ENCODE measurements around the gene NAT10. TPM values are rescaled to one million over a fixed set of nuclear protein-coding genes. Genes with fewer than 3 reads are reported as not detected.

NAT10 gene
- total and polyA plus RNA-seq, 2 experiments from 2014 or later, result 44.1 to 58.8 TPM

- Mint-ChIP-seq H3K4me3 (no peak overlapping the region), H3K27me3 (ENCODE audit: insufficient read depth, low read depth, poor library complexity) (no peaks in the 10 kb centered on the region), H3K36me3 (ENCODE audit: low read depth) (peaks cover 94% of the 10 kb centered on the region), H3K9me3 (no peaks in the 10 kb centered on the region), H3K4me1 (no peaks in the 10 kb centered on the region), H3K27ac (no peak overlapping the region)
- TF ChIP-seq, protein P1, sequence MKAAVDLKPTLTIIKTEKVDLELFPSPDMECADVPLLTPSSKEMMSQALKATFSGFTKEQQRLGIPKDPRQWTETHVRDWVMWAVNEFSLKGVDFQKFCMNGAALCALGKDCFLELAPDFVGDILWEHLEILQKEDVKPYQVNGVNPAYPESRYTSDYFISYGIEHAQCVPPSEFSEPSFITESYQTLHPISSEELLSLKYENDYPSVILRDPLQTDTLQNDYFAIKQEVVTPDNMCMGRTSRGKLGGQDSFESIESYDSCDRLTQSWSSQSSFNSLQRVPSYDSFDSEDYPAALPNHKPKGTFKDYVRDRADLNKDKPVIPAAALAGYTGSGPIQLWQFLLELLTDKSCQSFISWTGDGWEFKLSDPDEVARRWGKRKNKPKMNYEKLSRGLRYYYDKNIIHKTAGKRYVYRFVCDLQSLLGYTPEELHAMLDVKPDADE (IDR thresholded peaks at IDR 0.05), result no peak
- TF ChIP-seq EZH2 (IDR thresholded peaks at IDR 0.05; ENCODE audit: low read depth, unreplicated experiment), result no peak
- TF ChIP-seq CTCF (conservative IDR thresholded peaks at IDR 0.05; ENCODE audit: low read depth in 2 of 2), result no peak
- TF ChIP-seq ZNF331 (CRISPR knock-in tag; IDR thresholded peaks at IDR 0.05; ENCODE audit: low read depth), result no peak
- no peak for TF ChIP-seq POLR2AphosphoS5 (IDR thresholded peaks at IDR 0.05; ENCODE audit: low read depth)
- TF ChIP-seq STAT1 (IDR thresholded peaks at IDR 0.05; ENCODE audit: unreplicated experiment), result no peak
- TF ChIP-seq CREB1 (CRISPR knock-in tag; IDR thresholded peaks at IDR 0.05; ENCODE audit: low read depth), result no peak
- no peak for TF ChIP-seq EZH2phosphoT487 (IDR thresholded peaks at IDR 0.05; ENCODE audit: unreplicated experiment)
- TF ChIP-seq, protein P2, sequence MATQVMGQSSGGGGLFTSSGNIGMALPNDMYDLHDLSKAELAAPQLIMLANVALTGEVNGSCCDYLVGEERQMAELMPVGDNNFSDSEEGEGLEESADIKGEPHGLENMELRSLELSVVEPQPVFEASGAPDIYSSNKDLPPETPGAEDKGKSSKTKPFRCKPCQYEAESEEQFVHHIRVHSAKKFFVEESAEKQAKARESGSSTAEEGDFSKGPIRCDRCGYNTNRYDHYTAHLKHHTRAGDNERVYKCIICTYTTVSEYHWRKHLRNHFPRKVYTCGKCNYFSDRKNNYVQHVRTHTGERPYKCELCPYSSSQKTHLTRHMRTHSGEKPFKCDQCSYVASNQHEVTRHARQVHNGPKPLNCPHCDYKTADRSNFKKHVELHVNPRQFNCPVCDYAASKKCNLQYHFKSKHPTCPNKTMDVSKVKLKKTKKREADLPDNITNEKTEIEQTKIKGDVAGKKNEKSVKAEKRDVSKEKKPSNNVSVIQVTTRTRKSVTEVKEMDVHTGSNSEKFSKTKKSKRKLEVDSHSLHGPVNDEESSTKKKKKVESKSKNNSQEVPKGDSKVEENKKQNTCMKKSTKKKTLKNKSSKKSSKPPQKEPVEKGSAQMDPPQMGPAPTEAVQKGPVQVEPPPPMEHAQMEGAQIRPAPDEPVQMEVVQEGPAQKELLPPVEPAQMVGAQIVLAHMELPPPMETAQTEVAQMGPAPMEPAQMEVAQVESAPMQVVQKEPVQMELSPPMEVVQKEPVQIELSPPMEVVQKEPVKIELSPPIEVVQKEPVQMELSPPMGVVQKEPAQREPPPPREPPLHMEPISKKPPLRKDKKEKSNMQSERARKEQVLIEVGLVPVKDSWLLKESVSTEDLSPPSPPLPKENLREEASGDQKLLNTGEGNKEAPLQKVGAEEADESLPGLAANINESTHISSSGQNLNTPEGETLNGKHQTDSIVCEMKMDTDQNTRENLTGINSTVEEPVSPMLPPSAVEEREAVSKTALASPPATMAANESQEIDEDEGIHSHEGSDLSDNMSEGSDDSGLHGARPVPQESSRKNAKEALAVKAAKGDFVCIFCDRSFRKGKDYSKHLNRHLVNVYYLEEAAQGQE (IDR thresholded peaks at IDR 0.05; ENCODE audit: unreplicated experiment), result no peak
- no peak for TF ChIP-seq ZNF114 (CRISPR knock-in tag; IDR thresholded peaks at IDR 0.05)
- no peak for TF ChIP-seq JUNB (IDR thresholded peaks at IDR 0.05; ENCODE audit: unreplicated experiment)
- no peak for TF ChIP-seq ZNF462 (CRISPR knock-in tag; IDR thresholded peaks at IDR 0.05)
- no peak for TF ChIP-seq NANOG (IDR thresholded peaks at IDR 0.05; ENCODE audit: borderline replicate concordance)
- H3K4me1 ChIP-seq (ENCODE audit: insufficient read depth), result no peaks in the 10 kb centered on the region
- H3K27ac ChIP-seq (ENCODE audit: low read depth), result no peak overlapping the region
- ATAC-seq (no peak), DNase-seq (ENCODE audit: low spot score) (no peak)
- no peak overlapping the region for H2AFZ ChIP-seq
- peaks cover 9% of the 10 kb centered on the region; the same call in 1 of the 2 replicates for H3F3A ChIP-seq (replicated peaks; ENCODE audit: low read depth)
- H3K79me2 ChIP-seq (replicated peaks; ENCODE audit: insufficient read depth), result peaks cover 85% of the 10 kb centered on the region
- no peaks in the 10 kb centered on the region for H3K27me3 ChIP-seq (ENCODE audit: insufficient read depth)
- no peak overlapping the region for H3K4me2 ChIP-seq
- H4K20me1 ChIP-seq (replicated peaks; ENCODE audit: insufficient read depth), result peaks cover 60% of the 10 kb centered on the region
- no peaks in the 10 kb centered on the region for H3K9me2 ChIP-seq (ENCODE audit: insufficient read depth)
- peaks cover 91% of the 10 kb centered on the region for H3K36me3 ChIP-seq (ENCODE audit: insufficient read depth)
- no peak overlapping the region for H3K4me3 ChIP-seq
Measured at GRCh38 chr11:34084637-34085036, 20.8 kb upstream of the NAT10 start.
